HCT116 (cell line): Measurements from ENCODE around the gene MTUS2. TPM values are rescaled to one million over a fixed set of nuclear protein-coding genes. Genes with fewer than 3 reads are reported as not detected.

ENCODE experiments used
- ATAC-seq: fragments of 200-7000 bp; cut with Tn5 transposase; 2 replicates; pipeline ENCODE4 v1.9.1; 2020; ENCODE audit warnings: mild to moderate bottlenecking, moderate library complexity
- BruUV-seq: library from RNA; stranded (reverse); fragments of 400-500 nt; replicated peaks from 2 replicates; lab custom pipeline; 2021; lab: Mats Ljungman, UMichigan
- CTCF ChIA-PET: fragments of 300-600 bp; sonication (Branson Sonifier 250); formaldehyde crosslinking; loops from one replicate; lab custom pipeline; 2021; ENCODE audit warnings: antibody characterized with exemption; lab: Charles Lee
- POLR2A ChIA-PET: fragments of 300-600, 350-600 bp; sonication (Branson Sonifier 250); formaldehyde crosslinking; loops from one replicate; lab custom pipeline; 2021; ENCODE audit warnings: antibody characterized with exemption; lab: Charles Lee
- RAD21 ChIA-PET, 2 experiments: fragments of 300-600 bp; sonication (Branson Sonifier 250); formaldehyde crosslinking; loops; one replicate each; lab custom pipeline; 2023; ENCODE audit warnings: low total read pairs in 2 of 2; ENCODE audit not compliant: uncharacterized antibody in 2 of 2, unreplicated experiment in 2 of 2, low non-redundant PET in 1 of 2; lab: Charles Lee
- DNase-seq: peaks from one replicate; pipeline ENCODE4 v3.0.0-alpha.2; 2010; ENCODE audit warnings: low read depth, low spot score
- H2AFZ ChIP-seq: fragments of 200-600 bp; shearing (Covaris generic), sonication (generic); 2 replicates; pipeline ENCODE4 v1.6.1; 2017; ENCODE audit warnings: low read depth, mixed run types, mixed read lengths, antibody characterized with exemption, low read length; ENCODE audit not compliant: poor library complexity, severe bottlenecking
- H3K27ac ChIP-seq: 2 replicates; pipeline ENCODE4 v1.5.1; 2012; ENCODE audit warnings: low read depth, low read length
- H3K27me3 ChIP-seq: fragments of 200-600 bp; sonication (generic); 2 replicates; pipeline ENCODE4 v1.6.1; 2016; ENCODE audit warnings: mixed run types, low read length, mixed read lengths; ENCODE audit not compliant: insufficient read depth
- H3K36me3 ChIP-seq, 2 experiments: fragments of 200-500 bp in 1 of 2; fragments of 200-600 bp in 1 of 2; sonication (Bioruptor generic) in 1 of 2; sonication (generic) in 1 of 2; 2 replicates each; pipeline versions ENCODE4 v1.5.1 to v1.6.1; 2014 to 2016; ENCODE audit warnings: low read length in 2 of 2, inconsistent platforms in 1 of 2, mixed read lengths in 1 of 2, mixed run types in 1 of 2; ENCODE audit not compliant: insufficient read depth in 2 of 2, control insufficient read depth in 1 of 2
- H3K4me1 ChIP-seq, 2 experiments: fragments of 200-600 bp in 1 of 2; sonication (generic) in 1 of 2; 2 replicates each; pipeline versions ENCODE4 v1.5.1 to v1.6.1; 2012 to 2017; ENCODE audit warnings: low read length in 2 of 2, inconsistent platforms in 1 of 2, mild to moderate bottlenecking in 1 of 2, mixed read lengths in 1 of 2, mixed run types in 1 of 2, moderate library complexity in 1 of 2; ENCODE audit not compliant: insufficient read depth in 2 of 2, control insufficient read depth in 1 of 2
- H3K4me2 ChIP-seq: fragments of 200-600 bp; sonication (generic); 2 replicates; pipeline ENCODE4 v1.6.1; 2017; ENCODE audit warnings: mixed run types, low read length, mixed read lengths
- H3K4me3 ChIP-seq, 2 experiments: fragments of 200-600 bp in 1 of 2; sonication (generic) in 1 of 2; replicated peaks in 1 of 2; 2 replicates each; pipeline ENCODE4 v1.5.1; 2011 to 2016; ENCODE audit warnings: low read length in 2 of 2, control low read depth in 1 of 2, low read depth in 1 of 2, mild to moderate bottlenecking in 1 of 2, mixed read lengths in 1 of 2, mixed run types in 1 of 2
- H3K79me2 ChIP-seq: fragments of 200-600 bp; sonication (generic); 2 replicates; pipeline ENCODE4 v1.6.1; 2017; ENCODE audit warnings: mild to moderate bottlenecking, mixed run types, low read length, moderate library complexity, mixed read lengths; ENCODE audit not compliant: insufficient read depth
- H3K9ac ChIP-seq: fragments of 200-600 bp; sonication (generic); 2 replicates; pipeline ENCODE4 v1.6.1; 2016; ENCODE audit warnings: low read length, mixed read lengths
- H3K9me2 ChIP-seq: fragments of 200-600 bp; sonication (generic), shearing (Covaris generic); 2 replicates; pipeline ENCODE4 v1.6.1; 2017; ENCODE audit warnings: mixed run types, mild to moderate bottlenecking, moderate library complexity; ENCODE audit not compliant: insufficient read depth
- H3K9me3 ChIP-seq, 2 experiments: fragments of 200-500 bp in 1 of 2; fragments of 200-600 bp in 1 of 2; sonication (Bioruptor generic) in 1 of 2; sonication (generic) in 1 of 2; 2 replicates each; pipeline ENCODE4 v1.6.1; 2014 to 2017; ENCODE audit warnings: low read length in 2 of 2, mixed read lengths in 2 of 2, inconsistent platforms in 1 of 2, low read depth in 1 of 2, mild to moderate bottlenecking in 1 of 2, mixed run types in 1 of 2, moderate library complexity in 1 of 2; ENCODE audit not compliant: control insufficient read depth in 1 of 2, insufficient read depth in 1 of 2
- H4K20me1 ChIP-seq: fragments of 200-600 bp; sonication (generic), shearing (Covaris generic); 2 replicates; pipeline ENCODE4 v1.6.1; 2017; ENCODE audit warnings: mixed run types, mild to moderate bottlenecking, moderate library complexity; ENCODE audit not compliant: insufficient read depth
- EGR1 ChIP-seq: IDR thresholded peaks from 2 replicates; pipeline ENCODE4 v1.6.1; 2012; ENCODE audit warnings: low read depth
- ELF1 ChIP-seq: IDR thresholded peaks from 2 replicates; pipeline ENCODE4 v1.6.1; 2012; ENCODE audit warnings: low read depth, borderline replicate concordance
- EZH2 ChIP-seq: fragments of 200-600 bp; sonication (generic); IDR thresholded peaks from 2 replicates; pipeline ENCODE4 v1.6.1; 2017; ENCODE audit warnings: antibody characterized with exemption, mixed run types
- POLR2A ChIP-seq: IDR thresholded peaks from 2 replicates; pipeline ENCODE4 v1.7.0; 2011; ENCODE audit warnings: borderline replicate concordance; ENCODE audit not compliant: insufficient read depth, insufficient read length; ENCODE audit errors: extremely low read depth
- POLR2AphosphoS5 ChIP-seq: IDR thresholded peaks from 2 replicates; pipeline ENCODE4 v1.6.1; 2011; ENCODE audit warnings: mild to moderate bottlenecking, low read depth, low read length, moderate library complexity
- RAD21 ChIP-seq: IDR thresholded peaks from 2 replicates; pipeline ENCODE4 v1.6.1; 2012; ENCODE audit warnings: low read depth, mild to moderate bottlenecking
- SRF ChIP-seq: IDR thresholded peaks from 2 replicates; pipeline ENCODE4 v1.6.1; 2012; ENCODE audit warnings: low read depth
- intact Hi-C: fragments of 100-400 bp; cut with micrococcal nuclease; formaldehyde crosslinking; loops from 2 replicates; pipeline ENCODE4 v1.10.0; 2022
- total RNA-seq: library from RNA; stranded (reverse); gene quantifications from one replicate; pipeline ENCODE4 v1.2.1, GENCODE V29; 2021; ENCODE audit not compliant: unreplicated experiment
- TF ChIP-seq, protein P1 (sequence below), 3 experiments: fragments of 200-600 bp in 1 of 3; sonication (generic) in 1 of 3; IDR thresholded peaks in 2 of 3; conservative IDR thresholded peaks in 1 of 3; 2 replicates each; pipeline ENCODE4 v1.5.1; 2012 to 2017; ENCODE audit warnings: low read depth in 2 of 3, low read length in 2 of 3, antibody characterized with exemption in 1 of 3, borderline replicate concordance in 1 of 3, control low read depth in 1 of 3, mild to moderate bottlenecking in 1 of 3, mixed read lengths in 1 of 3, mixed run types in 1 of 3, moderate library complexity in 1 of 3; ENCODE audit not compliant: insufficient read depth in 1 of 3

Gene MTUS2
- total RNA-seq, 1 experiment from 2014 or later: 0.02 TPM

- Histone ChIP-seq H3K9ac (no peak overlapping the region), H3K4me1 (no peaks in the 10 kb centered on the region), H3K27me3 (no peaks in the 10 kb centered on the region), H3K79me2 (no peaks in the 10 kb centered on the region), H3K9me2 (no peaks in the 10 kb centered on the region), H3K36me3 (no peaks in the 10 kb centered on the region; a peak in 1 of 4 replicates), H3K4me3 (no peak overlapping the region), H3K9me3 (no peaks in the 10 kb centered on the region), H2AFZ (no peak overlapping the region), H3K4me2 (no peak overlapping the region), H4K20me1 (no peaks in the 10 kb centered on the region), H3K27ac (no peak overlapping the region)
- DNase-seq (peak; percentile 24), ATAC-seq (peak; percentile 92)
- intact Hi-C loops: loop anchor here (1.0 to 2.0 kb wide), 3 partner anchors 200 to 604 kb away; no protein-coding TSS in a partner anchor
- ChIA-PET CTCF (interaction anchor here (0.6 to 3.5 kb wide), 21 partner anchors 8 to 624 kb away, joined by 3 to 25 read pairs (median 4); no protein-coding TSS in a partner anchor), RAD21 (interaction anchor here (1.1 to 1.9 kb wide), 2 partner anchors 199 kb away, joined by 3 to 7 read pairs; no protein-coding TSS in a partner anchor), POLR2A (no interaction called here)
- BruUV-seq: no TSS peak
- TF ChIP-seq SRF (no peak), POLR2AphosphoS5 (peak; percentile 36; the same call in 1 of the 2 replicates), EZH2 (no peak), RAD21 (peak; percentile 82), ELF1 (no peak), POLR2A (no peak), EGR1 (no peak)
- TF ChIP-seq, protein P1, sequence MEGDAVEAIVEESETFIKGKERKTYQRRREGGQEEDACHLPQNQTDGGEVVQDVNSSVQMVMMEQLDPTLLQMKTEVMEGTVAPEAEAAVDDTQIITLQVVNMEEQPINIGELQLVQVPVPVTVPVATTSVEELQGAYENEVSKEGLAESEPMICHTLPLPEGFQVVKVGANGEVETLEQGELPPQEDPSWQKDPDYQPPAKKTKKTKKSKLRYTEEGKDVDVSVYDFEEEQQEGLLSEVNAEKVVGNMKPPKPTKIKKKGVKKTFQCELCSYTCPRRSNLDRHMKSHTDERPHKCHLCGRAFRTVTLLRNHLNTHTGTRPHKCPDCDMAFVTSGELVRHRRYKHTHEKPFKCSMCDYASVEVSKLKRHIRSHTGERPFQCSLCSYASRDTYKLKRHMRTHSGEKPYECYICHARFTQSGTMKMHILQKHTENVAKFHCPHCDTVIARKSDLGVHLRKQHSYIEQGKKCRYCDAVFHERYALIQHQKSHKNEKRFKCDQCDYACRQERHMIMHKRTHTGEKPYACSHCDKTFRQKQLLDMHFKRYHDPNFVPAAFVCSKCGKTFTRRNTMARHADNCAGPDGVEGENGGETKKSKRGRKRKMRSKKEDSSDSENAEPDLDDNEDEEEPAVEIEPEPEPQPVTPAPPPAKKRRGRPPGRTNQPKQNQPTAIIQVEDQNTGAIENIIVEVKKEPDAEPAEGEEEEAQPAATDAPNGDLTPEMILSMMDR (IDR thresholded peaks at IDR 0.05 in 2 of 3, conservative IDR thresholded peaks at IDR 0.05 in 1 of 3; ENCODE audit: borderline replicate concordance in 1 of 3, insufficient read depth in 1 of 3, low read depth in 2 of 3, low read length in 2 of 3): peak; percentile 45 to 98 (median 97); a peak in 5 of 6 replicates
Observed at GRCh38 chr13:29508130-29508875, 688.2 kb downstream of the MTUS2 start.
